ENCODE results near the gene FBXW5.

Gene FBXW5

GRCh38 chr9:136961279-136962065, 16.9 kb upstream of the FBXW5 start:
- no peak for DNase-seq

- DNase-seq, result no peak
These were observed 16.4 kb upstream of the FBXW5 start for GRCh38 chr9:136960938-136961275.

- DNase-seq, result no peak
These were observed 15.8 kb upstream of the FBXW5 start for GRCh38 chr9:136960212-136960937.

GRCh38 chr9:136958898-136959850, 14.6 kb upstream of the FBXW5 start:
- DNase-seq, result no peak

- DNase-seq, result no peak
These were observed 13.9 kb upstream of the FBXW5 start for GRCh38 chr9:136958473-136958872.

GRCh38 chr9:136957901-136958300, 13.4 kb upstream of the FBXW5 start:
- no peak for DNase-seq

GRCh38 chr9:136957461-136957860, 12.9 kb upstream of the FBXW5 start:
- DNase-seq, result no peak

GRCh38 chr9:136956604-136957003, 12.1 kb upstream of the FBXW5 start:
- no peak for DNase-seq

- DNase-seq, result no peak
These were observed 11.4 kb upstream of the FBXW5 start for GRCh38 chr9:136955943-136956335.

GRCh38 chr9:136955202-136955942, 10.8 kb upstream of the FBXW5 start:
- no peak for DNase-seq

GRCh38 chr9:136954270-136955083, 9.9 kb upstream of the FBXW5 start:
- no peak for DNase-seq

GRCh38 chr9:136953771-136954269, 9.3 kb upstream of the FBXW5 start:
- DNase-seq, result no peak

- no peak for DNase-seq
These were observed 8.6 kb upstream of the FBXW5 start for GRCh38 chr9:136952876-136953770.

GRCh38 chr9:136952321-136952850, 7.8 kb upstream of the FBXW5 start:
- no peak for DNase-seq

- no peak for DNase-seq
These were observed 7.2 kb upstream of the FBXW5 start, which contains the start of gene LCN12 for GRCh38 chr9:136951541-136952320. LCN12 (plus strand) TSS chr9:136952273; CDS start chr9:136952328, 55 bp downstream.

- no peak for DNase-seq
These were observed 6.2 kb upstream of the FBXW5 start for GRCh38 chr9:136950656-136951276.

- DNase-seq, result peak; percentile 94 to 96
These were observed 5.5 kb upstream of the FBXW5 start for GRCh38 chr9:136949817-136950655.
